Neutrophil (primary cell): ENCODE results near the gene PTPRN2.

Source experiments
- H3K27ac ChIP-seq: fragments of 200-600 bp; sonication (generic); 2 replicates; pipeline ENCODE4 v1.5.1; 2016; ENCODE audit warnings: mild to moderate bottlenecking, moderate library complexity
- H3K27me3 ChIP-seq: fragments of 200-600 bp; sonication (generic); 2 replicates; pipeline ENCODE4 v1.6.0; 2016; ENCODE audit warnings: mild to moderate bottlenecking
- H3K36me3 ChIP-seq: fragments of 200-600 bp; sonication (generic); 2 replicates; pipeline ENCODE4 v1.5.1; 2017
- H3K4me1 ChIP-seq, 2 experiments: fragments of 200-600 bp in 1 of 2; sonication (generic) in 1 of 2; 1 replicate in 1 of 2; 2 replicates in 1 of 2; pipeline versions ENCODE4 v1.5.1 to v1.6.1; 2013 to 2016; ENCODE audit warnings: low read depth in 1 of 2, low read length in 1 of 2, mild to moderate bottlenecking in 1 of 2, moderate library complexity in 1 of 2; ENCODE audit not compliant: control insufficient read depth in 1 of 2, insufficient read depth in 1 of 2
- H3K4me3 ChIP-seq, 2 experiments: fragments of 200-600 bp in 1 of 2; sonication (generic) in 1 of 2; 1 replicate in 1 of 2; 2 replicates in 1 of 2; pipeline ENCODE4 v1.5.1; 2013 to 2016; ENCODE audit warnings: low read depth in 1 of 2, low read length in 1 of 2, mild to moderate bottlenecking in 1 of 2, moderate library complexity in 1 of 2
- H3K9me3 ChIP-seq: fragments of 200-600 bp; sonication (generic); 2 replicates; pipeline ENCODE4 v1.5.1; 2016
- TF ChIP-seq, protein P1 (sequence below): fragments of 200-600 bp; sonication (generic); IDR thresholded peaks from 2 replicates; pipeline ENCODE4 v1.5.1; 2016; ENCODE audit warnings: antibody characterized with exemption

Gene PTPRN2

GRCh38 chr7:157844611-157845010 is 743.0 kb downstream of the PTPRN2 start:
- H3K4me3 ChIP-seq, result no peak overlapping the region
- TF ChIP-seq, protein P1, sequence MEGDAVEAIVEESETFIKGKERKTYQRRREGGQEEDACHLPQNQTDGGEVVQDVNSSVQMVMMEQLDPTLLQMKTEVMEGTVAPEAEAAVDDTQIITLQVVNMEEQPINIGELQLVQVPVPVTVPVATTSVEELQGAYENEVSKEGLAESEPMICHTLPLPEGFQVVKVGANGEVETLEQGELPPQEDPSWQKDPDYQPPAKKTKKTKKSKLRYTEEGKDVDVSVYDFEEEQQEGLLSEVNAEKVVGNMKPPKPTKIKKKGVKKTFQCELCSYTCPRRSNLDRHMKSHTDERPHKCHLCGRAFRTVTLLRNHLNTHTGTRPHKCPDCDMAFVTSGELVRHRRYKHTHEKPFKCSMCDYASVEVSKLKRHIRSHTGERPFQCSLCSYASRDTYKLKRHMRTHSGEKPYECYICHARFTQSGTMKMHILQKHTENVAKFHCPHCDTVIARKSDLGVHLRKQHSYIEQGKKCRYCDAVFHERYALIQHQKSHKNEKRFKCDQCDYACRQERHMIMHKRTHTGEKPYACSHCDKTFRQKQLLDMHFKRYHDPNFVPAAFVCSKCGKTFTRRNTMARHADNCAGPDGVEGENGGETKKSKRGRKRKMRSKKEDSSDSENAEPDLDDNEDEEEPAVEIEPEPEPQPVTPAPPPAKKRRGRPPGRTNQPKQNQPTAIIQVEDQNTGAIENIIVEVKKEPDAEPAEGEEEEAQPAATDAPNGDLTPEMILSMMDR, result no peak
- H3K36me3 ChIP-seq, result no peaks in the 10 kb centered on the region
- no peak overlapping the region for H3K27ac ChIP-seq
- H3K9me3 ChIP-seq, result no peaks in the 10 kb centered on the region
- H3K27me3 ChIP-seq, result peaks cover 9% of the 10 kb centered on the region
- peaks cover 0 to 2% of the 10 kb centered on the region in 2 experiments for H3K4me1 ChIP-seq

DNA sequence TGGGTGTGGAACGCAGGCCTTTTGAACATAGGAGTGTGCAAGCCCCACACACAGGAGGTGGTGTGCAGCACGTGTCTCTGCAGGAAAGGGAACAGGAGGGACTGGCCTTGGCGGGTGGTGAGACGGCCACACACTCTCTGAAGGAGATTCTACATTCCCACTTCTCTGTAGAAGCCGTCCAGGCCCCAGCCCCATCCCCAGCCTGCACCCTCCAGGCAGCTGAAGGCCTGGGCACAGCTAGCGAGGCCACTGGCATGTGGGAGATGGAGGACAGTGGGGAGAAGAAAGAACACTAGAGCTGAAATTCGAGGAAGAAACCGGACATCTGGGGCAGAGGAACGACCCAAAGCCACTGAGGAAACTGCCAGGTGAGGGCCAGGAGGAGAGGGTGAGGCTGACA is 743.5 kb downstream of the PTPRN2 start:
- no peaks in the 10 kb centered on the region for H3K9me3 ChIP-seq
- H3K4me3 ChIP-seq, result no peak overlapping the region
- H3K4me1 ChIP-seq, result peaks cover 0 to 2% of the 10 kb centered on the region in 2 experiments
- TF ChIP-seq, protein P1, result no peak
- H3K36me3 ChIP-seq, result no peaks in the 10 kb centered on the region
- peaks cover 8% of the 10 kb centered on the region for H3K27me3 ChIP-seq
- H3K27ac ChIP-seq, result no peak overlapping the region

GRCh38 chr7:157843336-157844140 is 744.1 kb downstream of the PTPRN2 start:
- H3K4me3 ChIP-seq, result no peak overlapping the region
- no peaks in the 10 kb centered on the region for H3K9me3 ChIP-seq
- H3K4me1 ChIP-seq, result peaks cover 0 to 2% of the 10 kb centered on the region in 2 experiments
- H3K36me3 ChIP-seq, result no peaks in the 10 kb centered on the region
- TF ChIP-seq, protein P1, result no peak
- peaks cover 2% of the 10 kb centered on the region for H3K27me3 ChIP-seq
- no peak overlapping the region for H3K27ac ChIP-seq

DNA sequence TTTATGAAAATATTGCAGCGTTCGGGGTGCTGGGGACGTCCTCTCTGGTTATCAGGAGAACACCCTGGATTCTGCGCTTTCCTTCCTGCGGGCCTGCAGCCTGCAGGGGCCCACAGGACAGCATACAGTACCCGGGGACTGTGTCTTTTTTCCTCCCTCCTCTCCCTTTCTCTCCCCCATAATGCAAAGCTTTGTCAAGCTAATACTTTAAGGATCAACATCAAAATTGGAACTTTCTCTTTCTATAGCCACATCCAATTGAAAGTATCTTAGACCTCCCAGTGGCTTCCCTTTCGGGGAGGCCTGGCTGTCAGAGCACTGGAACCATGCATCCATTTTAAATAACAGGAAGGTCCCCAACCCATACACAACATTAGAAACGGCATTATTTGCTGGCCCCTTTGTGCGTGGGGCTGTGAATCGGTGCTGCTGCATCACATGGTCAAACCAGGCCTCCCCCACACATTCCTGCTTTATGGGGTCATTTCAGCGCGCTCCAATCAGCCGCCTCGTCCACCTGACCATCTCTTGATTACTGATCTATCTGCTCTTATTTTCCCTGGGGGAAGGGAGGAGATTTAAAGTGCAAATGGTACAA is 745.8 kb downstream of the PTPRN2 start:
- Histone ChIP-seq H3K27ac (no peak overlapping the region), H3K4me3 (no peak overlapping the region), H3K36me3 (no peaks in the 10 kb centered on the region), H3K9me3 (no peaks in the 10 kb centered on the region), H3K27me3 (no peaks in the 10 kb centered on the region), H3K4me1 (peaks cover 0 to 2% of the 10 kb centered on the region in 2 experiments)
- TF ChIP-seq, protein P1, result no peak

DNA sequence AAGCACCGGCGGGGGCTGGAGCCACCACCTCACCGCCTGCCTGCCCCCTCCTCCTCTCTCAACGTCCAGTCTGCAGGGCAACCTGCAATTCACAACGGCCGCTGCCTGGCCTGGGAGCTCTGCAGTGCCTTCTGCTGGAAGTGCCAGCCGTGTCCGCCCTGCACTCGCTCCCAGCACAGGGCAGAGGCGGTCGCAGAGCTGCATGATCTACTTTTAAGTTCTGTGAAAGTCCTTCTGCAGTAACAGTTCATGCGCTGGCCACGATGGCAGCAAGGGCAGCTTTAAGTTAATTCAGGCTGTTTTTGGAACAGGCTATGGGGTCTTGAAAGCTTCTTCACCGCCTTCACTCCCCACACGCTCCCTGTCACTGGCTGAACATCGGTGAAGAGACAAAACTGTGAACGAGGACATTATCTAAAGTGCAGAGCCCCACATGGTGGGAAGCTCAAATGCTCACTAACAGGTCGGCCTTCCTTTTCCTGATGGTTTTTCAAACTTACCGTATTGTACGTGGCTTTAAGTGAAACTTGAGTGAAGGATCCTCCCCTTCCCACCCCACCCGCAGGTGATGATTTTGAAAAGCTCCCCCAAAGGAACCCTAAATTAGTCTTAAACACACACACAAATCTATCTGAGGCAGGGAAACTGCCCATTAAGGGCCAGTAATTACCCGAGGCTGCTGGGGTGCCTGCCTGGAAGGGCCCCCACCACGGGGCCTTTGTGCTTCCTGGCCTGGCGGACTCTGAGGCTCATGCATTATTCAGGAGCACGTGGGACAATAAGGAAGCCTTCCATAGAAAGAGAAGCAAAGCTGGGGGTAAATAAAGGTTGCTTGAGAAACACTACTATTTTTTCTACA is 746.5 kb downstream of the PTPRN2 start:
- H3K9me3 ChIP-seq, result no peaks in the 10 kb centered on the region
- peaks cover 0 to 2% of the 10 kb centered on the region in 2 experiments for H3K4me1 ChIP-seq
- H3K36me3 ChIP-seq, result no peaks in the 10 kb centered on the region
- no peak overlapping the region for H3K4me3 ChIP-seq
- TF ChIP-seq, protein P1, result no peak
- peaks cover under 1% of the 10 kb centered on the region for H3K27me3 ChIP-seq
- H3K27ac ChIP-seq, result no peak overlapping the region
